ENCODE data around the gene PGM2.

- TF ChIP-seq CTCF (IDR thresholded peaks at IDR 0.05; ENCODE audit: low read length) (no peak), EZH2 (optimal IDR thresholded peaks at IDR 0.05; ENCODE audit: low read depth, low read length) (no peak)
Observed at GRCh38 chr4:37876156-37876555, 49.7 kb downstream of the PGM2 start.

All from MM.1S (cell line).